ENCODE measurements around the gene ASCC3. TPM values are rescaled to one million over a fixed set of nuclear protein-coding genes. Genes with fewer than 3 reads are reported as not detected.

Gene ASCC3
- polyA plus RNA-seq, 1 experiment, result 56.0 TPM

DNA sequence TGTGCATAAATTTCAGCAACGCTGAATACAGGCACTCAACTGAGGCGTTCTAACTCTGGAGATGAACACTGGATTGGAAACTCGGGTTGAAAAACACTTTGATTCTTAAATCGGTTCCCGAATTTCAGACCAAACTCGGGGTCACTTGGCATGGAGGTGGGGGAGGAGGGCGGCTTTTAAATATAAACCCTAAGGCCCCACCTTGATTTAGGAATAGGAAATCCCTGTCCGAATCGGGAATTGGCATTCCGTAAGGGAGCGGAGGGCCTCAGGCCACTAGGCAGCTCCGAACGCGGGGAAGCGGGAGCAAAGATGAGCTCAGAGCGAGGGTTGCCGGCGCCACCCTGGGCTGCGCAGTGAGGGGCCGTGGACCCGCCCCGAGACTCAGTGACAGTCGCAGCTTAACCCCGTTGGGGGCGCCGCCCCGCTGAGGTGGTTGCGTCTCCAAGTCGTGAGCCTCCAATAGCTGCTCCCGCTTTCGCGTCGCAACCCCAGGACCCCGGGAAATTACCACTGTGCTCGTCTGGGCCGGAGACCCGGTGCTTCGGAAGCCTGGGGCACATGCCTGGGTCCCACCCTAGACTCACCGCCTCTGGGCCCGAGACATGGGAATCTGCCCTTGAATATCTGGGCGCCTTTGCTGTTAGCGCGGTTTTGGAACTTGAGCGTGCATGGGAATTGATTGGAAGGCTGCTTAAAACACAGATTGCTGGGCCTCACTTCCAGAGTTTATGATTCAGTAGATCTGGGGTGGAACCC lies 411.8 kb downstream of the ASCC3 start:
- H3K4me3 ChIP-seq (ENCODE audit: low read depth, low read length), result no peak overlapping the region
- ChIA-PET POLR2A (no interaction called here), CTCF (interaction anchor here (0.9 kb wide), 1 partner anchor 195 kb away, joined by 3 read pairs; no protein-coding TSS in a partner anchor)
- H3K27ac ChIP-seq (ENCODE audit: low read depth, low read length), result no peak overlapping the region
- H3K27me3 ChIP-seq (ENCODE audit: control insufficient read depth, insufficient read depth, low read length), result peaks cover 83% of the 10 kb centered on the region
- no peak for DNase-seq (ENCODE audit: low read depth, low spot score)
- H3K9me3 ChIP-seq (ENCODE audit: control insufficient read depth, insufficient read depth, low read length), result peaks cover 20% of the 10 kb centered on the region; the same call in 1 of the 2 replicates
- TF ChIP-seq, protein P1, sequence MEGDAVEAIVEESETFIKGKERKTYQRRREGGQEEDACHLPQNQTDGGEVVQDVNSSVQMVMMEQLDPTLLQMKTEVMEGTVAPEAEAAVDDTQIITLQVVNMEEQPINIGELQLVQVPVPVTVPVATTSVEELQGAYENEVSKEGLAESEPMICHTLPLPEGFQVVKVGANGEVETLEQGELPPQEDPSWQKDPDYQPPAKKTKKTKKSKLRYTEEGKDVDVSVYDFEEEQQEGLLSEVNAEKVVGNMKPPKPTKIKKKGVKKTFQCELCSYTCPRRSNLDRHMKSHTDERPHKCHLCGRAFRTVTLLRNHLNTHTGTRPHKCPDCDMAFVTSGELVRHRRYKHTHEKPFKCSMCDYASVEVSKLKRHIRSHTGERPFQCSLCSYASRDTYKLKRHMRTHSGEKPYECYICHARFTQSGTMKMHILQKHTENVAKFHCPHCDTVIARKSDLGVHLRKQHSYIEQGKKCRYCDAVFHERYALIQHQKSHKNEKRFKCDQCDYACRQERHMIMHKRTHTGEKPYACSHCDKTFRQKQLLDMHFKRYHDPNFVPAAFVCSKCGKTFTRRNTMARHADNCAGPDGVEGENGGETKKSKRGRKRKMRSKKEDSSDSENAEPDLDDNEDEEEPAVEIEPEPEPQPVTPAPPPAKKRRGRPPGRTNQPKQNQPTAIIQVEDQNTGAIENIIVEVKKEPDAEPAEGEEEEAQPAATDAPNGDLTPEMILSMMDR (IDR thresholded peaks at IDR 0.05; ENCODE audit: low read depth, low read length), result no peak

DNA sequence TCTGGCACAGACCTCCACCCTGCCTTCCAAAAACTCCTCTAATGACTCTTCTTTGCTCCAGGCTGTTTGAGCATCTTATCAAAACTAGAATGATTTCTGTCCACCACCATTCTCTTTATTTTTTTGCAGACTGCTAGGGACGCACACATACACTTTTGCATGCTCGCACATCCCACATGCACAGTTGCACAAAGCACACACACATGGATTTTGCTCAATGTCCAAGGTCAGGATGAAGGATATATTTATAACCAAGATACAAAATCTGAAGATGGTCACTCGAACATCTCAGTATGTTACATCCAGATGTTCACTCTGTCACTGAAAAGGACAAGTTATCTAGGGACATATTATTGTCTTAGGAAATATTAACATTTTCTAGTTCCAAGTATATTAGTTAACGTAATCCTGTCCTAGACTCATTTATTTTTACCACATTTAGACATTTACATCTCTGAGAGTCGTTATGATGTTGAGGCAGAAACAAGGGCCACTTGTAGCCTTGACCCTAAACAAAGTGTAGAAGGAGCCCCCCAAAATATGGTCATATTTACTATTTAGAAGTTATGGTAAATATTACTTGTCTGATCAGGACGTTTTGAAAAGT lies 413.0 kb downstream of the ASCC3 start:
- Histone ChIP-seq H3K9me3 (ENCODE audit: control insufficient read depth, insufficient read depth, low read length) (peaks cover 20% of the 10 kb centered on the region; the same call in 1 of the 2 replicates), H3K4me3 (ENCODE audit: low read depth, low read length) (no peak overlapping the region), H3K27ac (ENCODE audit: low read depth, low read length) (no peak overlapping the region), H3K27me3 (ENCODE audit: control insufficient read depth, insufficient read depth, low read length) (peaks cover 91% of the 10 kb centered on the region)
- DNase-seq (ENCODE audit: low read depth, low spot score), result no peak
- ChIA-PET POLR2A (no interaction called here), CTCF (no interaction called here)
- TF ChIP-seq, protein P1 (IDR thresholded peaks at IDR 0.05; ENCODE audit: low read depth, low read length), result no peak

DNA sequence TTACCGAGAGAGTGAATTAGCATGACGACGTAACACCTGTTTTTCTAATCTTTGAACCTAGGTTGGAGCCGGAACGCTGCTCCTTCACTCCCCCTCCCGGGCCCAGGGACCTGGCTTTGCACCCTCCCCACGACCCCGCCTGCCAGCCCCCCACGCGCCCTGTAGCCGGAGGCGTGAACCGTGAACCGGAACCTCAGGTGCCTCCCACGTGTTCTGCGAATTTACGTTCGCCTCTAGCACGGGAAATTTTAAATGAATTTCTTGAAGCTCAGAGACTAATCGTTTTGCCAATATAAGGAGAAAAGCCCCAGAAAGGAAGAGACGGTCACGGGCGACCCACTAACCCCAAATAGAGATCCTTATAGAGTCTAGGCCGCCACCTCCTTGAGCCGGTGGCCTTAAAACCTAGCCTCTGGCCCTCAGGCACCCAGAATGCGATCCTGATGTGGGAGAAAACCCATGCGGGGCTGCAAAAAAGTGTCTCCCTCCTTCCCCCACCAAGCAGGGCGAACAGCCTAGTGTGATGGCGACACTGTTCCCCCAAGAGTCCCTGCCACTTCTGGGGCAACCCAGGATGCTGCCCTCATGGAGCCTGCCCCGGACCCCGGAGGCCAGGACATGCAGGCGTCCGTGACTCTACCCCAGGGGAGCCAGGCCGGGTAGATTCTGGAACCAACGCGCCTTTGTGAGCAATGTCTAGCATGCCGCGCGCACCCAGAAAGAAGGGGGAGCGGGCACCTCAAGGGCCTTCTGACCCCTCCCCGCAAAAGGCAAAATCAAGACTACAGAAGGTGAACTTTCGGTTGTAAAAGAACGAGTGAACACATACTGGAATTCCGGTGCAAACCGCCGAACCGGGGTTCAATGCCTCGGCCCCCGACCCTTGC lies 413.8 kb downstream of the ASCC3 start:
- Histone ChIP-seq H3K27me3 (ENCODE audit: control insufficient read depth, insufficient read depth, low read length) (peaks cover 98% of the 10 kb centered on the region), H3K27ac (ENCODE audit: low read depth, low read length) (no peak overlapping the region), H3K4me3 (ENCODE audit: low read depth, low read length) (no peak overlapping the region), H3K9me3 (ENCODE audit: control insufficient read depth, insufficient read depth, low read length) (peaks cover 20% of the 10 kb centered on the region; the same call in 1 of the 2 replicates)
- no peak for DNase-seq (ENCODE audit: low read depth, low spot score)
- TF ChIP-seq, protein P1 (IDR thresholded peaks at IDR 0.05; ENCODE audit: low read depth, low read length), result no peak
- POLR2A ChIA-PET, result no interaction called here
- CTCF ChIA-PET, result interaction anchor here (2.5 kb wide), 1 partner anchor 197 kb away, joined by 10 read pairs; no protein-coding TSS in a partner anchor

DNA sequence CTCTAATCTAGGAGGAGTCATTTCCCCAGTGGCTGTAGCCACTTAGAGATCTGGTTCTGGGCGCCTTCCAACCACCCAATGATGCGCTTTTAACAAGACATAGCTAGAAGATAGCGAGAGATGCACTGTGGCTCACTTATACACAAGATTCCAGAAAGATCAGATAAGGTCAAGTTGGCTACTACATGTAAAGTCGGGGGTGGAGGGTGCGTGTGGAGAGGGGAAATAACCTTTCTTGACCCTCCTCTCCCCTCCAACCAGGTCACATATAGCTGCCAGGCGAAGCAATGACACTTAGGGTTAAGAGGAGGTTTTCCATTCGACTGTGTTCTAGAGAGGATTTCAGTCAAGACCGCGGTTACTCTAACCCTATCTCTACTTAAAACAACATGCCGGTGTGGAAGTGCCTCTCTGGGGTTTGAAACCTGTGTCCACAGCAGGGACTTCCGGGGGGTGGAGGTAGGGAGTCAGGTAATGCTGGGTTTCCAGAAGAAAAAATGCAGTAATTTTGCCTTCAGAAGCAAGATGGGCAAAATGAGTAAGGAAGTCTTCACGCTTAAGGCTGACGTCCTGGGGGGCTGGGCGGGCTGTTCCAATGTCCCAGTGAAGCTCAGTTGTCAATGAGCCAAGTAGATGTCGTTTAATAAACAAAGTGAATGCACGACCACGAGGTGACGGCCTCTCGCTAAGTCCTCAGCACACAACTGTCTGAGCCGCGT lies 414.6 kb downstream of the ASCC3 start:
- CTCF ChIA-PET, result interaction anchor here (1.4 to 2.5 kb wide), 3 partner anchors 198 to 349 kb away, joined by 4 to 10 read pairs (median 5); no protein-coding TSS in a partner anchor

More for the DNA sequence above, 414.6 kb downstream of the ASCC3 start:
- POLR2A ChIA-PET, result no interaction called here
- Histone ChIP-seq H3K4me3 (ENCODE audit: low read depth, low read length) (no peak overlapping the region), H3K27ac (ENCODE audit: low read depth, low read length) (no peak overlapping the region), H3K27me3 (ENCODE audit: control insufficient read depth, insufficient read depth, low read length) (peaks cover 97% of the 10 kb centered on the region), H3K9me3 (ENCODE audit: control insufficient read depth, insufficient read depth, low read length) (peaks cover 20% of the 10 kb centered on the region; the same call in 1 of the 2 replicates)
- TF ChIP-seq, protein P1 (IDR thresholded peaks at IDR 0.05; ENCODE audit: low read depth, low read length), result no peak
- DNase-seq (ENCODE audit: low read depth, low spot score), result no peak
